NB4 (cell line): ENCODE data around the gene APMAP.

ENCODE experiments used
- DNase-seq: peaks from one replicate; pipeline ENCODE4 v3.0.0; 2010; ENCODE audit warnings: low read depth
- H3K4me3 ChIP-seq: one replicate; pipeline ENCODE4 v1.5.1; 2011; ENCODE audit warnings: mild to moderate bottlenecking, low read depth, low read length, moderate library complexity
- MYC ChIP-seq: IDR thresholded peaks from 2 replicates; pipeline ENCODE4 v1.6.1; 2011; ENCODE audit warnings: low read depth, low read length
- POLR2A ChIP-seq: IDR thresholded peaks from 2 replicates; pipeline ENCODE4 v1.6.1; 2011; ENCODE audit warnings: mild to moderate bottlenecking; ENCODE audit not compliant: insufficient read length; ENCODE audit errors: extremely low read depth
- TF ChIP-seq, protein P1 (sequence below): IDR thresholded peaks from one replicate; pipeline ENCODE4 v1.5.1; 2012; ENCODE audit warnings: low read depth, low read length
- TF ChIP-seq, protein P2 (sequence below): IDR thresholded peaks from 2 replicates; pipeline ENCODE4 v1.6.1; 2011; ENCODE audit warnings: low read depth, low read length

Gene APMAP

DNA sequence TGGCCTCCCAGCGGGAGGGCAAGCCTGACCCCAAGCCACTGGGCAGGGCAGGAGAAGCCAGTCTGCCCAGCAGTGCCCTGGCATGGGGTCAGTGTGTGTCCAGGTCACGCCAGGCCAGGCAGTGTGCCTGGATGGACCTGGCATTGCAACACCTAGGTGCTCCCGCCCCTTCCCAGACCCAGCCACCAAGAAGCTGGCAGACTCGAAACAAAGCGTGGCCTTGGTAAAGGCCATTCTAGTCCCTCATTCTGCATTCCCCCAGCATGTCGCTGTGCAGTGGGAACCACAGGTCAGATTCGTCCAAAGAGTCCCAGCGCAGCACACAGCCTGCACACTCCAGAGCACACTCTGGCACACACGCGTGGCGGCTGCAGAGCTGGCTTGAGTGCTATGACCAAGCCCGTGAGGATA, 19.3 kb upstream of the APMAP start:
- H3K4me3 ChIP-seq, result no peak overlapping the region
- TF ChIP-seq, protein P1, sequence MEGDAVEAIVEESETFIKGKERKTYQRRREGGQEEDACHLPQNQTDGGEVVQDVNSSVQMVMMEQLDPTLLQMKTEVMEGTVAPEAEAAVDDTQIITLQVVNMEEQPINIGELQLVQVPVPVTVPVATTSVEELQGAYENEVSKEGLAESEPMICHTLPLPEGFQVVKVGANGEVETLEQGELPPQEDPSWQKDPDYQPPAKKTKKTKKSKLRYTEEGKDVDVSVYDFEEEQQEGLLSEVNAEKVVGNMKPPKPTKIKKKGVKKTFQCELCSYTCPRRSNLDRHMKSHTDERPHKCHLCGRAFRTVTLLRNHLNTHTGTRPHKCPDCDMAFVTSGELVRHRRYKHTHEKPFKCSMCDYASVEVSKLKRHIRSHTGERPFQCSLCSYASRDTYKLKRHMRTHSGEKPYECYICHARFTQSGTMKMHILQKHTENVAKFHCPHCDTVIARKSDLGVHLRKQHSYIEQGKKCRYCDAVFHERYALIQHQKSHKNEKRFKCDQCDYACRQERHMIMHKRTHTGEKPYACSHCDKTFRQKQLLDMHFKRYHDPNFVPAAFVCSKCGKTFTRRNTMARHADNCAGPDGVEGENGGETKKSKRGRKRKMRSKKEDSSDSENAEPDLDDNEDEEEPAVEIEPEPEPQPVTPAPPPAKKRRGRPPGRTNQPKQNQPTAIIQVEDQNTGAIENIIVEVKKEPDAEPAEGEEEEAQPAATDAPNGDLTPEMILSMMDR, result no peak
- TF ChIP-seq, protein P2, sequence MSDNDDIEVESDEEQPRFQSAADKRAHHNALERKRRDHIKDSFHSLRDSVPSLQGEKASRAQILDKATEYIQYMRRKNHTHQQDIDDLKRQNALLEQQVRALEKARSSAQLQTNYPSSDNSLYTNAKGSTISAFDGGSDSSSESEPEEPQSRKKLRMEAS, result no peak
- no peak for TF ChIP-seq MYC
- no peak for TF ChIP-seq POLR2A
- no peak for DNase-seq

DNA sequence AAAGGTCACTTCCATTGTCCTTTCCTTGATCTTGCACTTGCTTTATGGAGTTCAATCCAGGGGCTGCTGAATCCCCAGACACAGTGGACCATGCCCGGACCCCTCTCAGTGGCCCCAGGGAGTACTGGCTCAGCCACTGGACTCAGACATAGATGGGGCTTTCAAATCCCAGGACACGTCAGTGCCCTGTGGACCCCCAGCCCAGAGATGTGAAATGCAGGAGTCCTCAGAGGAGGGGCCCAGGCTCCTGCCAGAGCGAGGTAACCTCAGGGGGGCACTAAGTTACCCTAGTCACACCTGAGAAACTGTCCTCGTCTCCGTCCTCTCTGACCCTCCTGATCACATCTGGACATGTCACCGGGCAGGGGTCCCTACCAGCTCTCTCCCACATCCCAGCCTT, 18.7 kb upstream of the APMAP start:
- TF ChIP-seq POLR2A, result no peak
- TF ChIP-seq, protein P1, result no peak
- TF ChIP-seq, protein P2, result no peak
- no peak for TF ChIP-seq MYC
- H3K4me3 ChIP-seq, result no peak overlapping the region
- DNase-seq, result no peak

DNA sequence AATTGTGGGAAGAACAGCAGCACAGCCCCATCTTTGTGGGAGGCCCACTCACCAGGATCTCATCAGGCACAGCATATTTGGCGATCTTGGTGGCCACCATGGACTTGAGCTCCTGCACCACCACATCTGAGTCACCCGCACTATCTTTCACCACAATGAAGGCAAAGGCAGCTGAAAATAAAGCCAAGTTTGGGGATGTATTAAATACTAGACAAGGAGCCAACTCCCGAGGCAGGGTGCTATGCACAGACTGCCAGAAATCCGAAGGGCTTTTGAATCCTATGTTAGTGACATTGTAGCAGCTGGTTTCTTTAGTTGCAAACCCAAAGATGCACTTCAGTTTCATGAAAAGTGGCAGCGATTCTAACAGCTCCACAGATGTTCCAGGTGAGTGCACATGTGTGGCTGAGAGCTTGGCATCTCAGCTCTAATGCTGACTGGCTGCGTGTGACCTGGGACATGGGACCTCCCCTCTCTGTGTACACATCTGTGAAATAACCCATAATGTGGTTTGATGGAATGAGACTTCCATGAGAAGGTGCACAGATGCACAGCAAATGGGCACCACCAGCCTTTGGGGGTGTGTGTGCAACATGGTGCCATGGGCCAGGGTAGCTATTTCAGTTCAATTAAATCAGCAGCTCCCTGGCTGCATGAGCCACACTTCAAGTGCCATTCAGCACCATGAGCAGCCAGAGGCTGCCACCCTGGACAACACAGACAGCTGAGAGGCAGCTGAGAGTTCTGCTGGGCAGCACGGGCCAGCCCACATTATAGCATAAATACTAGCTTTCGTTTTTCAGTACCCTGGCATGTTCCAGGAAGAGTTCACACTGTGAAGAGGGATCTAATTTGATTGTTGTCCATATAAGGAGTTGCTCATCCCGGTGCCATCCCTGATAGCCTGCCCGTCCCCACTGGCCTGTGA, 16.9 kb upstream of the APMAP start:
- no peak for DNase-seq
- TF ChIP-seq, protein P1, result no peak
- TF ChIP-seq, protein P2, result no peak
- TF ChIP-seq MYC (no peak), POLR2A (no peak)
- no peak overlapping the region for H3K4me3 ChIP-seq

DNA sequence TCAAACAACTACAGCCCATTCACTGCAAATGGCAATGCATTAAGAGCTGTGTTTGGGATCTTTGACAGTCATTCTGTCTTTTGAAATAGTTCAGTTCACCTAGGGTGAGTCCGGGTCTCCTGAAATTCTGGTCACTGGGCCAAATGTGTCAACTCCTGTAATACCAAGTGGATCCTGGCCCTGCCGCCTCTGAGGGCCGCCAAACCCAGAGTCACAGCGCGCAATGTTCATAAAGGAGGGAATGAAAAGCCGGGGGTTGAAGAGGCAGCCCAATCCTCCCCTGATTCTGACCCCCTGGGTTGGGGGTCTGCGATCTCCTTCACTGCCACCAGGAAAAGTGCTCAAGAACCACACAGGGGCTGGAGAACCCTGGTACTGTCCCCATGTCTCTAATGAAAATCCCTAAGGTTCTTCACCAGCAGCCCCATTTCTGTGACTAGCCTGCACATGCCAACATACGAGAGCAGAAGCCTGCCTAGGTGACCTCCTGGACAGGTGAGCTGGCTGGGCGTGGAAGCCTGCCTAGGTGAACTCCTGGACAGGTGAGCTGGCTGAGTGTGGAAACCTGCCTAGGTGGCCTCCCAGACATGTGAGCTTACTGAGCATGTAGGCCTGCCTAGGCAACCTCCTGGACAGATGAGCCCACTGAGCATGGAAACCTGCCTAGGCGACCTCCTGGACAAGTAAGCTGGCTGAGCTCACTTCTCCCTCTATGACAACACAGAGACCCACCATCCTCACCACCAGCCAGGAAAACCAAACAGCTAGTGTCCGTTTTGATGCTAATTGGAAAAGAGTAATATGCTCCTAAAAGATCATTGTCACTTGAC, 16.1 kb upstream of the APMAP start:
- TF ChIP-seq, protein P2, result no peak
- TF ChIP-seq MYC (no peak), POLR2A (no peak)
- TF ChIP-seq, protein P1, result no peak
- no peak for DNase-seq
- no peak overlapping the region for H3K4me3 ChIP-seq

DNA sequence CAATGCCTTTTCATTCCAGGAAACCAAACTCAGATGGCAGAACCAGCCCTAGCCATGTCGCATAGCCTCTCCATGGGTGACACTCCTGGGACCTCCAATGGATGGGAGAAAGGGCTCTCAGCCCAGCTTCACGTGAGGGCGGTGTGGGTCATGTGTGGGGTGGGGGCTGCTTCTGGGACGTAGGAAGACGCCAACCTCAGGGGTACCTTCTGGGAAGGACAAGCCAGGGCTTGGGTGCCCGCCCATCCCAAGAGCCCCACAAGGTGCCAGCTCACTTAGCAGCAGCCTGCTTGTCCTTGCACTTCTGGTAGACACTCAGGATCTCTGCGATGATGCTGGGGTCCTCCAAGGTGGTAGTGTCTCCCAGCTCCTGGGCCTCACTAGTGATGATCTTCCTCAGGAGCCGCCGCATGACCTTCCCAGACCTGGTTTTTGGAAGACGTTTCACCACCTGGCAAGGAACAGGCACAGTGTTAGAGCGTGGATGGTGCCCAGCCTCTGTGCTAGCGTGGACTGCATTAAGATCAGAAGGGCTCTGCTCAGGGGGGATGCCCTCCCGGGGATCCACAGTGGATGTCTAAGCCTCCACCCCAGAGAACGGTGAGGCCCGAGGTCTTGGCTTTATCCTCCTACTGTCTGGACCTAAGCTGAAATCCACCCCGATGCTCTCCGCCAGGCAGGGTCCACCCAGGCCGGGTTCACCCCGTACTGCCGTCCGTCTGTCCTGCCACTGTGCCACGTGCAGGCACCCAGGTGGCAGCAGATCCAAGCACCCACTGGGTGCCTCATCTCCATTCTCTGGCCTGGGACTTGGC, 15.1 kb upstream of the APMAP start:
- DNase-seq, result no peak
- TF ChIP-seq, protein P1, result no peak
- TF ChIP-seq MYC (no peak), POLR2A (no peak)
- TF ChIP-seq, protein P2, result no peak
- H3K4me3 ChIP-seq, result no peak overlapping the region
